ENCODE data around the gene PELI1.
A peak's percentile ranks its signal among the peaks of the same experiment; 100 is the strongest.

The PELI1 gene

GRCh38 chr2:64090264-64090663 lies 54.0 kb downstream of the PELI1 start:
- Histone ChIP-seq H3K4me2 (ENCODE audit: low read length) (peak overlapping the region; percentile 98), H3K36me3 (ENCODE audit: control insufficient read depth, low read length) (peaks cover 73% of the 10 kb centered on the region), H3K4me3 (ENCODE audit: low read length) (peak overlapping the region; percentile 95), H4K20me1 (ENCODE audit: control insufficient read depth, insufficient read depth, low read depth, low read length) (no peaks in the 10 kb centered on the region), H3F3A (ENCODE audit: control insufficient read depth, insufficient read depth) (peaks cover 90% of the 10 kb centered on the region), H3K27ac (ENCODE audit: low read depth, low read length) (peak overlapping the region; percentile 100), H3K79me2 (ENCODE audit: control insufficient read depth, low read length) (peaks cover 48% of the 10 kb centered on the region), H3K27me3 (ENCODE audit: control insufficient read depth, low read length) (no peaks in the 10 kb centered on the region), H3K4me1 (ENCODE audit: control insufficient read depth, low read length) (peaks cover 95% of the 10 kb centered on the region), H3K9me2 (replicated peaks; ENCODE audit: control insufficient read depth, low read length) (no peaks in the 10 kb centered on the region), H3K9me3 (ENCODE audit: control insufficient read depth, insufficient read depth, low read length) (no peaks in the 10 kb centered on the region)
- TF ChIP-seq CTCF (IDR thresholded peaks at IDR 0.05; ENCODE audit: low read depth, low read length, poor library complexity, severe bottlenecking): no peak
- no peak for TF ChIP-seq EZH2phosphoT487 (IDR thresholded peaks at IDR 0.05; ENCODE audit: borderline replicate concordance, low read length)

GRCh38 chr2:64086347-64087082 lies 57.7 kb downstream of the PELI1 start:
- Histone ChIP-seq H3K79me2 (ENCODE audit: control insufficient read depth, low read length) (peaks cover 77% of the 10 kb centered on the region), H3K4me3 (ENCODE audit: low read length) (peak overlapping the region; percentile 95), H3K9me2 (replicated peaks; ENCODE audit: control insufficient read depth, low read length) (no peaks in the 10 kb centered on the region), H3K4me1 (ENCODE audit: control insufficient read depth, low read length) (peaks cover 96% of the 10 kb centered on the region), H3F3A (ENCODE audit: control insufficient read depth, insufficient read depth) (peaks cover 55% of the 10 kb centered on the region), H4K20me1 (ENCODE audit: control insufficient read depth, insufficient read depth, low read depth, low read length) (no peaks in the 10 kb centered on the region), H3K4me2 (ENCODE audit: low read length) (peak overlapping the region; percentile 98), H3K27me3 (ENCODE audit: control insufficient read depth, low read length) (no peaks in the 10 kb centered on the region), H3K36me3 (ENCODE audit: control insufficient read depth, low read length) (peaks cover 68% of the 10 kb centered on the region), H3K9me3 (ENCODE audit: control insufficient read depth, insufficient read depth, low read length) (no peaks in the 10 kb centered on the region), H3K27ac (ENCODE audit: low read depth, low read length) (peak overlapping the region; percentile 100)
- TF ChIP-seq EZH2phosphoT487 (IDR thresholded peaks at IDR 0.05; ENCODE audit: borderline replicate concordance, low read length): no peak
- TF ChIP-seq CTCF (IDR thresholded peaks at IDR 0.05; ENCODE audit: low read depth, low read length, poor library complexity, severe bottlenecking): no peak

GRCh38 chr2:64085936-64086335 lies 58.3 kb downstream of the PELI1 start:
- Histone ChIP-seq H3K79me2 (ENCODE audit: control insufficient read depth, low read length) (peaks cover 74% of the 10 kb centered on the region), H3K9me2 (replicated peaks; ENCODE audit: control insufficient read depth, low read length) (no peaks in the 10 kb centered on the region), H3K36me3 (ENCODE audit: control insufficient read depth, low read length) (peaks cover 63% of the 10 kb centered on the region), H3K4me1 (ENCODE audit: control insufficient read depth, low read length) (peaks cover 94% of the 10 kb centered on the region), H3K9me3 (ENCODE audit: control insufficient read depth, insufficient read depth, low read length) (no peaks in the 10 kb centered on the region), H3K4me2 (ENCODE audit: low read length) (peak overlapping the region; percentile 98), H3K4me3 (ENCODE audit: low read length) (peak overlapping the region; percentile 95), H4K20me1 (ENCODE audit: control insufficient read depth, insufficient read depth, low read depth, low read length) (no peaks in the 10 kb centered on the region), H3K27ac (ENCODE audit: low read depth, low read length) (peak overlapping the region; percentile 100), H3K27me3 (ENCODE audit: control insufficient read depth, low read length) (no peaks in the 10 kb centered on the region), H3F3A (ENCODE audit: control insufficient read depth, insufficient read depth) (peaks cover 49% of the 10 kb centered on the region)
- TF ChIP-seq EZH2phosphoT487 (IDR thresholded peaks at IDR 0.05; ENCODE audit: borderline replicate concordance, low read length) (no peak), CTCF (IDR thresholded peaks at IDR 0.05; ENCODE audit: low read depth, low read length, poor library complexity, severe bottlenecking) (no peak)

Measured in DOHH2 (cell line).